HepG2 (cell line): ENCODE results near the gene NDRG2. TPM values are rescaled to one million over a fixed set of nuclear protein-coding genes. Genes with fewer than 3 reads are reported as not detected.

ENCODE experiments used
- ARNT2 ChIP-seq: sonication (generic); formaldehyde crosslinking; IDR thresholded peaks from 2 replicates; pipeline ENCODE4 v1.8.0; 2022; ENCODE audit warnings: mild to moderate bottlenecking, low read depth, missing genetic modification reagents, moderate library complexity
- ASH2L ChIP-seq: fragments of 300-600, 200-600 bp; sonication (generic); IDR thresholded peaks from 2 replicates; pipeline ENCODE4 v1.7.0; 2017; ENCODE audit warnings: low read depth, mild to moderate bottlenecking, moderate library complexity, mixed read lengths, low read length; ENCODE audit not compliant: insufficient read length
- HNF1A ChIP-seq, 2 experiments: sonication (generic) in 1 of 2; formaldehyde crosslinking in 1 of 2; IDR thresholded peaks; 2 replicates each; pipeline versions ENCODE4 v1.4.0 to v1.6.1; 2016 to 2020; ENCODE audit warnings: borderline replicate concordance in 1 of 2, low read depth in 1 of 2, mild to moderate bottlenecking in 1 of 2, missing genetic modification reagents in 1 of 2
- KDM2A ChIP-seq: sonication (generic); formaldehyde crosslinking; IDR thresholded peaks from 2 replicates; pipeline ENCODE4 v1.4.0; 2020; ENCODE audit warnings: low read depth, missing genetic modification reagents, borderline replicate concordance
- KLF9 ChIP-seq: IDR thresholded peaks from 2 replicates; pipeline ENCODE4 v1.6.1; 2016; ENCODE audit warnings: low read depth
- PPARG ChIP-seq: conservative IDR thresholded peaks from 2 replicates; pipeline ENCODE4 v1.6.1; 2016; ENCODE audit warnings: missing biosample characterization, missing genetic modification reagents
- PTBP1 ChIP-seq: fragments of 200-400 bp; formaldehyde crosslinking; IDR thresholded peaks from 2 replicates; pipeline ENCODE4 v1.6.1; 2018; ENCODE audit warnings: low read length, low read depth; ENCODE audit not compliant: poor library complexity, severe bottlenecking
- RBM39 ChIP-seq: fragments of 200-400 bp; formaldehyde crosslinking; IDR thresholded peaks from one replicate; pipeline ENCODE4 v1.6.1; 2018; ENCODE audit warnings: antibody characterized with exemption, mild to moderate bottlenecking, low read depth, low read length; ENCODE audit not compliant: poor library complexity, severe bottlenecking
- SSRP1 ChIP-seq: IDR thresholded peaks from 2 replicates; pipeline ENCODE4 v1.6.1; 2016; ENCODE audit warnings: control low read depth
- STAG1 ChIP-seq: sonication (generic); formaldehyde crosslinking; IDR thresholded peaks from 2 replicates; pipeline ENCODE4 v1.4.0; 2020; ENCODE audit warnings: missing genetic modification reagents
- ZBTB2 ChIP-seq: sonication (generic); formaldehyde crosslinking; IDR thresholded peaks from 2 replicates; pipeline ENCODE4 v1.8.0; 2022; ENCODE audit warnings: low read depth, missing genetic modification reagents
- ZC3H13 ChIP-seq: sonication (generic); formaldehyde crosslinking; IDR thresholded peaks from 2 replicates; pipeline ENCODE4 v1.8.1; 2023; ENCODE audit warnings: mild to moderate bottlenecking, missing genetic modification reagents, moderate library complexity
- ZNF224 ChIP-seq: sonication (generic); formaldehyde crosslinking; IDR thresholded peaks from 2 replicates; pipeline ENCODE4 v1.5.0; 2020; ENCODE audit warnings: mild to moderate bottlenecking, missing genetic modification reagents
- ZNF230 ChIP-seq: sonication (generic); formaldehyde crosslinking; IDR thresholded peaks from 2 replicates; pipeline ENCODE4 v1.4.0; 2020; ENCODE audit warnings: mild to moderate bottlenecking, missing genetic modification reagents
- ZNF549 ChIP-seq: sonication (generic); formaldehyde crosslinking; IDR thresholded peaks from 2 replicates; pipeline ENCODE4 v1.5.0; 2020; ENCODE audit warnings: missing genetic modification reagents
- ZNF678 ChIP-seq: sonication (generic); formaldehyde crosslinking; IDR thresholded peaks from 2 replicates; pipeline ENCODE4 v1.4.0; 2020; ENCODE audit warnings: mild to moderate bottlenecking, missing genetic modification reagents
- ZNF746 ChIP-seq: sonication (generic); formaldehyde crosslinking; IDR thresholded peaks from 2 replicates; pipeline ENCODE4 v1.8.0; 2022; ENCODE audit warnings: mild to moderate bottlenecking, missing genetic modification reagents
- polyA plus RNA-seq, 8 experiments: library from polyadenylated mRNA; depleted of rRNA in 3 of 8; stranded (reverse) in 7 of 8; unstranded in 1 of 8; fragments of >200 nt; fragmentation: Illumina TruSeq in 4 of 8; extraction: Trizol in 4 of 8; gene quantifications; 2 replicates each; pipeline versions ENCODE4 v1.2.1 to v1.2.3, GENCODE V29; 2011 to 2016; ENCODE audit warnings: low read depth in 4 of 8, missing spikeins in 1 of 8, mixed read lengths in 1 of 8; ENCODE audit not compliant: insufficient read depth in 1 of 8
- total RNA-seq, 5 experiments: library from RNA; depleted of rRNA; stranded (reverse); fragments of >200 nt; fragmentation: Illumina TruSeq; extraction: Trizol; gene quantifications; 2 replicates each; pipeline ENCODE4 v1.2.3, GENCODE V29; 2016; ENCODE audit warnings: low read depth in 1 of 5

Gene NDRG2
- total and polyA plus RNA-seq, 2 of the 13 experiments (the other 11 are each of a cell fraction or from before 2014, with no cell fraction given), result 27.2 to 189 TPM

- no peak; the same call in 1 of the 2 replicates for TF ChIP-seq ZBTB2 (CRISPR knock-in tag)
- TF ChIP-seq KLF9 (CRISPR knock-in tag), result 0 out of 2 replicates have a peak, but pooled peaks have one; percentile 36
- 0 out of 2 replicates have a peak, but pooled peaks have one; percentile 13 for TF ChIP-seq KDM2A (CRISPR knock-in tag)
- no peak for TF ChIP-seq HNF1A (IDR thresholded peaks at IDR 0.05; ENCODE audit: low read depth)
- TF ChIP-seq HNF1A (CRISPR knock-in tag; IDR thresholded peaks at IDR 0.05; ENCODE audit: borderline replicate concordance), result no peak
- TF ChIP-seq ZNF230, result peak; percentile 76; the same call in 1 of the 2 replicates
- 0 out of 2 replicates have a peak, but pooled peaks have one; percentile 65 for TF ChIP-seq ZNF678 (CRISPR knock-in tag)
- TF ChIP-seq RBM39, result peak; percentile 18
- no peak for TF ChIP-seq SSRP1 (CRISPR knock-in tag)
- TF ChIP-seq ZC3H13 (CRISPR knock-in tag), result peak; percentile 14; the same call in 1 of the 2 replicates
- TF ChIP-seq ZNF224, result 0 out of 2 replicates have a peak, but pooled peaks have one; percentile 49
- TF ChIP-seq PPARG (CRISPR knock-in tag), result peak; percentile 89
- 0 out of 2 replicates have a peak, but pooled peaks have one; percentile 53 for TF ChIP-seq ZNF549 (CRISPR knock-in tag)
- TF ChIP-seq ZNF746, result peak; percentile 58; the same call in 1 of the 2 replicates
- peak; percentile 20; the same call in 1 of the 2 replicates for TF ChIP-seq STAG1 (CRISPR knock-in tag)
- peak; percentile 43; the same call in 1 of the 2 replicates for TF ChIP-seq ARNT2
- peak; percentile 49 for TF ChIP-seq ASH2L
- peak; percentile 66 for TF ChIP-seq PTBP1
These were observed 45.9 kb upstream of the NDRG2 start (continued) for GRCh38 chr14:21070610-21071224.
